Suppressor macrophage (primary cell): ENCODE data around the gene OR5A1.
"Not testable (repeated sequence)": the region's sequence is repeated elsewhere in the genome, so short reads cannot be mapped to it uniquely, and the experiment has no call there.

Experiments used
- DNase-seq, 4 experiments: peaks; one replicate each; pipeline ENCODE4 v3.0.0-alpha.2; 2020 to 2022
- total RNA-seq, 17 experiments: gene quantifications; one replicate each; lab custom pipeline; 2026; ENCODE audit warnings: mixed read lengths in 6 of 17, inconsistent platforms in 3 of 17; lab: John Stamatoyannopoulos, UW

Gene OR5A1
- total RNA-seq: 0 to 2.8 (median 0) reads per million in 17 experiments

GRCh38 chr11:59436169-59436568 lies at the start of gene OR5A1:
Gene OR5A1 (plus strand): TSS chr11:59436469. CDS start chr11:59443169, 6,700 bp downstream.
- no peak for DNase-seq

DNA sequence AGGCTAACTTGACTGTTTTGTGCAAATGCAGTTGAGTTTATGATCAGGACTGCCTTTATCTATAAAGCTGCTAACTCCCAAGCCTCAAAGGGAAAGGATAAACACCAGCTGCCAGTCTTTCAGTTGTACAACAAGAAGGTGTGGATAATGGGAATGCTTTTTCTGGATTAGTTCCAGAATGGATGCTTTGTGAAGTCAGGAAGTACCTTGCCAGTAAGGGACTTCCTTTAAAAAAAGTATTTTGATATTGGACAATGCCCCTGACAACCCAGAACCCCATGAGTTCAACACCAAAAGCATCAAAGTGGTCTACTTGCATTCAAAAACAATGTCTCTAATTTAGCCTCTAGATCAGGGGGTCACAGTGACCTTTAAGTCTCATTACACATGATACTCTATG lies 42.1 kb upstream of the OR5A1 start:
- no peak for DNase-seq

- DNase-seq: no peak
Measured at GRCh38 chr11:59400461-59401261, 35.6 kb upstream of the OR5A1 start.

DNA sequence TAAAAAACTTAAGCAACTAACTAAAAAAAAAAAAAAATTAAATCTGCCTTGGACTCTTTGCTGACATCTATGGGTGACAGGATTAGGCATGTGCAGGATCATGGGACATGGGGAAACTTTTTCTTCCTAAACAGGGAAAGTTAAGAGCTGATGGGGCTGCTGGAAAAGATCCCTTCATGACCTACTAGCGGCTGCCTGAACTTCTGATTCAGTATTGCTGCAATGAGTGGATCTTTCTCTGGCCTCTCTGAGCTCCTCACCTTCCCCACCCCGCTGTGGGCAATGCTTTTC lies 35.1 kb upstream of the OR5A1 start:
- no peak for DNase-seq

GRCh38 chr11:59403546-59403945 lies 32.7 kb upstream of the OR5A1 start:
- no peak for DNase-seq

- DNase-seq: peak; percentile 9 to 63 (median 36)
Measured at GRCh38 chr11:59413646-59414045, 22.6 kb upstream of the OR5A1 start.

GRCh38 chr11:59415111-59415510 lies 21.2 kb upstream of the OR5A1 start:
- DNase-seq: peak; percentile 15 to 58 (median 38)

DNA sequence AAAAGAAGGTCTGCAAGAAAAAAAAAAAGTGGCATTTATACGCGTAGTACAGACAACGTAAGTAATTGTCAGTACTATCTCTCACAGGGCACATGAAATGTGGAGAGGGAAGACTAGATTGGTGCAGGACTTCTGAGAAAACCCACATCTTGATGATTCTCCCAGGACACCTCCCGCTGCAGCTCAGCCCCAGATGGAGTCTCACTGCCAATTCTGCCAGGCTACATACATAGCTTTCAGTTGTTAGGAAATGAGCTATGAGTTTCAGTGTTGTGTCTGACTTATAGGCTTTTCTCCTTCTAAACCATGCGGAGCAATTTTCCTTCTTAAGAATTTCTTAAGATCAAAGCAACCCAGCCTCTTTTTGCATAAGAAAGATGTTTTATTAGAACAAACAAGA lies 19.7 kb upstream of the OR5A1 start:
- DNase-seq: no peak

GRCh38 chr11:59417023-59417422 lies 19.2 kb upstream of the OR5A1 start:
- no peak for DNase-seq

DNA sequence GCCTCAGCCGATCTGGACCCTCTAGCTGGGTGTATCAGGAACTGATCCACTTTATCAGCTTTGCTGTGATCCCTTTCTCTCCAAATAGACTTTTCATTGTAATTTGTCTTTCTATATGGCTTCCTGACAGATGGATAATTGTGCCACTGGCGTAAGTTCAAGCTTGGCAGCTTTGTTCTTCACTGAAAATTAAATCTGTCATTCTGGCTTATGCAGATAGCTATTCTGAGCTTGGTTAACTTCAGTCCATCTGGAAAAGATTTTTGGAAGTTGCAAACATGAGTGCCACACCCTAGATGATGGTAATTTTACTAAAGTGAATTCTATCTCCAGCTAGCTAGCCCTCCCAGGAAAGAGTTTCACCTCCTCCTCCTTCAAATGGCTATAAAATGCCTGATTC lies 18.1 kb upstream of the OR5A1 start:
- DNase-seq: no peak

- DNase-seq: peak in 2 of 4 experiments; percentile 17 to 26
Measured at GRCh38 chr11:59423835-59424234, 12.4 kb upstream of the OR5A1 start.

- DNase-seq: no peak
Measured at GRCh38 chr11:59425131-59425530, 11.1 kb upstream of the OR5A1 start.

GRCh38 chr11:59426361-59427067 lies 9.8 kb upstream of the OR5A1 start, which contains the start of gene OR5A2:
Gene OR5A2 (minus strand): TSS chr11:59426413. CDS start chr11:59422953, 3,460 bp downstream.
- DNase-seq: no peak

DNA sequence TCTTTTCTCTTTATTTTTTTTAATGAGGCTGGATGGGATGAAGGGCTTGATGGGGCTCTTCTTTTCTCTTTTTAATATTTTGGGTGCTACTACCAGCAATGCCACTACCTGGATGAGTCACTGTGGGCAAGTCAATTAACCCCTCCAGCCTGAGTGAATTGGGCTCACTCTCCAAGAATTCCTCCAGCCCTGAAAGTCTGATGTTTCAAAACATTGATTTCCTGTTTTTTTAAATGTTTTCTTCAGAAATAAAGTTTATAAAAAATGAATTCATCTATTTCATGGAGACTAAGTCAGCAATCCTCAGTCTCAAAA lies 9.2 kb upstream of the OR5A1 start:
- DNase-seq: no peak

- peak; percentile 73 to 90 (median 86) for DNase-seq
Measured at GRCh38 chr11:59429924-59430516, 6.2 kb upstream of the OR5A1 start.

DNA sequence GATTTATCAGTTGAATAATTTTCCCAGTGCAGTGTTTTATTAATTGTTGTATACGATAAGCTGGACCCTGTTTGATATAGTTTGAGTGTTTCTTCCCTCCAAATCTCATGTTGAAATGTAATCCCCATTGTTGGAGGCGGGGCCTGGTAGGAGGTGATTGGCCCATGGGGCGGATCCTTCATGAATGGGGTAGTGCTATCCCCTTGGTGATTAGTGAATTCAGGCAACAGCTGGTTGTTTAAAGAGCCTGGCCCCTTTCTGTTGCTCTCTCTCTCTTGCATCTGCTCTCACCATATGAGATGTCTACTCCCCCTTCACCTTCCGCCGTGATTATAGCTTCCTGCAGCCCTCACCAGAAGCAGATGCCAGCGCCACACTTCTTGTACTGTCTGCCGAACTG lies 1.5 kb downstream of the OR5A1 start:
- DNase-seq: no peak

DNA sequence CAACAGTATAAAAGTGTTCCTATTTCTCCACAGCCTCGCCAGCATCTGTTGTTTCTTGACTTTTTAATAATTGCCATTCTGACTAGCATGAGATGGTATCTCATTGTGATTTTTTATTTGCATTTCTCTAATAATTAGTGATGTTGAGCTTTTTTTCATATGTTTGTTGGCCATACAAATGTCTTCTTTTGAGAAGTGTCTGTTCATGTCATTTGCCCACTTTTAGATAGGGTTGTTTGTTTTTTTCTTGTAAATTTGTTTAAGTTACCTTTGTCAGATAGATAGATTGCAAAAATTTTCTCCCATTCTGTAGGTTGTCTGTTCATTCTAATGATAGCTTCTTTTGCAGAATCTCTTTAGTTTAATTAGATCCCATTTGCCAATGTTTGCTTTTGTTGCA lies 9.4 kb downstream of the OR5A1 start:
- not testable (repeated sequence) for DNase-seq

- DNase-seq: no peak
Measured at GRCh38 chr11:59448484-59448883, 12.2 kb downstream of the OR5A1 start.

GRCh38 chr11:59456661-59457060 lies 20.4 kb downstream of the OR5A1 start, which contains the start of gene OR4D6:
Gene OR4D6 (plus strand): TSS chr11:59456961. CDS start chr11:59456961, 0 bp downstream.
- no peak for DNase-seq

- DNase-seq: no peak
Measured at GRCh38 chr11:59459916-59460315, 23.6 kb downstream of the OR5A1 start.

DNA sequence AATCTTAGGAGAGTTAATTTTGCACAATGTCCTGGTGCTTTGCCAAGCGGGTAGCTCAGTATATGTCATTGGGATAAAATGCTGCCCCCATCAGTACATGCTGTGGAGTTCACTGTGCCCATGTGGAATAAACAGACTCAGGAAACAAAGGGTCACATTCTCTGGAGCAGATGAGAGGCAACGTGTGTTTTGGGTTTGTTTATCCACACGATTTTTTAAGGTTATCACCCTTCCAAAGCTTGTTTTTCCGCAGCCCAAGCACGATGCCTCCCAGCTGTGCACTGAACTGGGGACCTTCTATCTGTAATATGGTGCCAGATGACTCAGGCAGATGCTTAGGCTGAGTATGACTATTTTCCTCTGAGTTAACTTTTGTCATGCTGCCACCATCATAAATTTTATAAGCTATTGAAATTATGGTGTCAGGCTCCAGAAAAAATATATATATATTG lies 26.9 kb downstream of the OR5A1 start:
- DNase-seq: no peak

DNA sequence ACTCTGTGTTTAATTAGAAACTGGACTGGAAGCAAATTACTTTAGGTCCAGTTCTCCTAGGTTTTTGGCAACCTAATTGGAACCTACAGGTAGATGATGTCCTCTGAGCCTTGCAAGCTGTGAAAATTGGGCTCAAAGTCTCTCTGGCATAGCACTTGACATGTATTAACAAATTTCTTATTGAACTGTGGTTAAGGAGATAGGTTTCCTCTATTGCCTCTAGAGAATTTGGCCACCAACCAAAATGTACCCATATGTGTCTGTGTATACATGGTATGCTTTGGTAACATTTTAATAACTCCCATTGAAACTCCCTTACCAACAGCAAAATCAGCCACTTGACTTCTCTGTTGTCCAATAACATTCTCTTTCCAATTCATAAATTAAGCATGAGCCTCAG lies 36.7 kb downstream of the OR5A1 start, which contains the start of gene OR4D10:
Gene OR4D10 (plus strand): TSS at position 301 of the 400 bp plus-strand sequence. CDS start 4,115 bp downstream, outside the sequence.
- DNase-seq: no peak

GRCh38 chr11:59475176-59475575 lies 38.9 kb downstream of the OR5A1 start:
- no peak for DNase-seq
